ENCODE measurements around the gene SDK1. TPM values are rescaled to one million over a fixed set of nuclear protein-coding genes. Genes with fewer than 3 reads are reported as not detected.

The SDK1 gene
- total and polyA plus RNA-seq, 4 donors, result 10.4 to 11.6 (median 11.0) TPM

GRCh38 chr7:4111166-4111565, 810.1 kb downstream of the SDK1 start:
- no peak overlapping the region for H3K27ac ChIP-seq (ENCODE audit: low read depth, low read length)
- H3K9me3 ChIP-seq (ENCODE audit: control insufficient read depth, insufficient read depth, low read length), result no peaks in the 10 kb centered on the region
- DNase-seq (ENCODE audit: low read depth in 4 of 6, low spot score in 6 of 6), result no peak
- peaks cover 15% of the 10 kb centered on the region for H3K36me3 ChIP-seq (ENCODE audit: control insufficient read depth, insufficient read depth, low read length)
- no peak overlapping the region for H3K4me3 ChIP-seq (ENCODE audit: low read depth, low read length)
- H3K27me3 ChIP-seq (ENCODE audit: control insufficient read depth, insufficient read depth, low read length), result no peaks in the 10 kb centered on the region
- H3K4me1 ChIP-seq (ENCODE audit: control insufficient read depth, insufficient read depth, low read length), result peaks cover 11% of the 10 kb centered on the region
- 86% methylated on average over 1 of the region's 5 CpGs for WGBS (ENCODE audit: insufficient coverage)

GRCh38 chr7:4113271-4113670, 812.2 kb downstream of the SDK1 start:
- WGBS (ENCODE audit: insufficient coverage), result 95% methylated on average over 9 of the region's 14 CpGs
- DNase-seq (ENCODE audit: low read depth in 4 of 6, low spot score in 6 of 6), result no peak

GRCh38 chr7:4113976-4114375, 812.9 kb downstream of the SDK1 start:
- Histone ChIP-seq H3K4me1 (ENCODE audit: control insufficient read depth, insufficient read depth, low read length) (peaks cover 13% of the 10 kb centered on the region), H3K27me3 (ENCODE audit: control insufficient read depth, insufficient read depth, low read length) (no peaks in the 10 kb centered on the region), H3K9me3 (ENCODE audit: control insufficient read depth, insufficient read depth, low read length) (no peaks in the 10 kb centered on the region), H3K4me3 (ENCODE audit: low read depth, low read length) (no peak overlapping the region), H3K27ac (ENCODE audit: low read depth, low read length) (no peak overlapping the region), H3K36me3 (ENCODE audit: control insufficient read depth, insufficient read depth, low read length) (peaks cover 20% of the 10 kb centered on the region)
- DNase-seq (ENCODE audit: low read depth in 4 of 6, low spot score in 6 of 6), result no peak
- 97% methylated on average over 25 of the region's 25 CpGs for WGBS (ENCODE audit: insufficient coverage)

More at GRCh38 chr7:4113271-4113670, 812.2 kb downstream of the SDK1 start:
- Histone ChIP-seq H3K27me3 (ENCODE audit: control insufficient read depth, insufficient read depth, low read length) (no peaks in the 10 kb centered on the region), H3K27ac (ENCODE audit: low read depth, low read length) (no peak overlapping the region), H3K36me3 (ENCODE audit: control insufficient read depth, insufficient read depth, low read length) (peaks cover 20% of the 10 kb centered on the region), H3K4me3 (ENCODE audit: low read depth, low read length) (no peak overlapping the region), H3K4me1 (ENCODE audit: control insufficient read depth, insufficient read depth, low read length) (peaks cover 13% of the 10 kb centered on the region), H3K9me3 (ENCODE audit: control insufficient read depth, insufficient read depth, low read length) (no peaks in the 10 kb centered on the region)

GRCh38 chr7:4115442-4115841, 814.4 kb downstream of the SDK1 start:
- Histone ChIP-seq H3K4me1 (ENCODE audit: control insufficient read depth, insufficient read depth, low read length) (peaks cover 13% of the 10 kb centered on the region), H3K27me3 (ENCODE audit: control insufficient read depth, insufficient read depth, low read length) (no peaks in the 10 kb centered on the region), H3K9me3 (ENCODE audit: control insufficient read depth, insufficient read depth, low read length) (no peaks in the 10 kb centered on the region), H3K4me3 (ENCODE audit: low read depth, low read length) (no peak overlapping the region), H3K27ac (ENCODE audit: low read depth, low read length) (no peak overlapping the region), H3K36me3 (ENCODE audit: control insufficient read depth, insufficient read depth, low read length) (peaks cover 20% of the 10 kb centered on the region)
- peak in 2 of 6 donors; percentile 35 to 44 for DNase-seq (ENCODE audit: low read depth in 4 of 6, low spot score in 6 of 6)
- WGBS (ENCODE audit: insufficient coverage), result 30% methylated on average over 4 of the region's 7 CpGs

GRCh38 chr7:4115941-4116610, 815.0 kb downstream of the SDK1 start:
- Histone ChIP-seq H3K36me3 (ENCODE audit: control insufficient read depth, insufficient read depth, low read length) (peaks cover 20% of the 10 kb centered on the region), H3K27me3 (ENCODE audit: control insufficient read depth, insufficient read depth, low read length) (no peaks in the 10 kb centered on the region), H3K9me3 (ENCODE audit: control insufficient read depth, insufficient read depth, low read length) (no peaks in the 10 kb centered on the region), H3K27ac (ENCODE audit: low read depth, low read length) (no peak overlapping the region), H3K4me1 (ENCODE audit: control insufficient read depth, insufficient read depth, low read length) (peaks cover 13% of the 10 kb centered on the region), H3K4me3 (ENCODE audit: low read depth, low read length) (no peak overlapping the region)
- WGBS (ENCODE audit: insufficient coverage), result 82% methylated on average over 15 of the region's 19 CpGs
- DNase-seq (ENCODE audit: low read depth in 4 of 6, low spot score in 6 of 6), result no peak

GRCh38 chr7:4119848-4120247, 818.8 kb downstream of the SDK1 start:
- H3K27me3 ChIP-seq (ENCODE audit: control insufficient read depth, insufficient read depth, low read length), result no peaks in the 10 kb centered on the region
- no peaks in the 10 kb centered on the region for H3K9me3 ChIP-seq (ENCODE audit: control insufficient read depth, insufficient read depth, low read length)
- H3K4me3 ChIP-seq (ENCODE audit: low read depth, low read length), result no peak overlapping the region
- H3K36me3 ChIP-seq (ENCODE audit: control insufficient read depth, insufficient read depth, low read length), result peaks cover 14% of the 10 kb centered on the region
- no peak for DNase-seq (ENCODE audit: low read depth in 4 of 6, low spot score in 6 of 6)
- H3K27ac ChIP-seq (ENCODE audit: low read depth, low read length), result no peak overlapping the region
- H3K4me1 ChIP-seq (ENCODE audit: control insufficient read depth, insufficient read depth, low read length), result peaks cover 13% of the 10 kb centered on the region
- no CpG with 5 or more reads among the region's 3 CpGs for WGBS (ENCODE audit: insufficient coverage)

- no peaks in the 10 kb centered on the region for H3K4me1 ChIP-seq (ENCODE audit: control insufficient read depth, insufficient read depth, low read length)
- DNase-seq (ENCODE audit: low read depth in 4 of 6, low spot score in 6 of 6), result no peak
- no peaks in the 10 kb centered on the region for H3K27me3 ChIP-seq (ENCODE audit: control insufficient read depth, insufficient read depth, low read length)
- H3K27ac ChIP-seq (ENCODE audit: low read depth, low read length), result no peak overlapping the region
- no CpG with 5 or more reads among the region's 2 CpGs for WGBS (ENCODE audit: insufficient coverage)
- H3K36me3 ChIP-seq (ENCODE audit: control insufficient read depth, insufficient read depth, low read length), result peaks cover 12% of the 10 kb centered on the region
- H3K4me3 ChIP-seq (ENCODE audit: low read depth, low read length), result no peak overlapping the region
- no peaks in the 10 kb centered on the region for H3K9me3 ChIP-seq (ENCODE audit: control insufficient read depth, insufficient read depth, low read length)
Measured at GRCh38 chr7:4123346-4123745, 822.3 kb downstream of the SDK1 start.

GRCh38 chr7:4123823-4124222, 822.8 kb downstream of the SDK1 start:
- H3K27me3 ChIP-seq (ENCODE audit: control insufficient read depth, insufficient read depth, low read length), result no peaks in the 10 kb centered on the region
- DNase-seq (ENCODE audit: low read depth in 4 of 6, low spot score in 6 of 6), result no peak
- H3K36me3 ChIP-seq (ENCODE audit: control insufficient read depth, insufficient read depth, low read length), result peaks cover 14% of the 10 kb centered on the region
- 99% methylated on average over 7 of the region's 8 CpGs for WGBS (ENCODE audit: insufficient coverage)
- H3K4me3 ChIP-seq (ENCODE audit: low read depth, low read length), result no peak overlapping the region
- no peaks in the 10 kb centered on the region for H3K9me3 ChIP-seq (ENCODE audit: control insufficient read depth, insufficient read depth, low read length)
- H3K27ac ChIP-seq (ENCODE audit: low read depth, low read length), result no peak overlapping the region
- H3K4me1 ChIP-seq (ENCODE audit: control insufficient read depth, insufficient read depth, low read length), result no peaks in the 10 kb centered on the region

GRCh38 chr7:4124556-4125477, 823.8 kb downstream of the SDK1 start:
- Histone ChIP-seq H3K27me3 (ENCODE audit: control insufficient read depth, insufficient read depth, low read length) (no peaks in the 10 kb centered on the region), H3K9me3 (ENCODE audit: control insufficient read depth, insufficient read depth, low read length) (no peaks in the 10 kb centered on the region), H3K27ac (ENCODE audit: low read depth, low read length) (no peak overlapping the region), H3K36me3 (ENCODE audit: control insufficient read depth, insufficient read depth, low read length) (peaks cover 17% of the 10 kb centered on the region), H3K4me1 (ENCODE audit: control insufficient read depth, insufficient read depth, low read length) (peaks cover 9% of the 10 kb centered on the region), H3K4me3 (ENCODE audit: low read depth, low read length) (no peak overlapping the region)
- DNase-seq (ENCODE audit: low read depth in 4 of 6, low spot score in 6 of 6), result no peak
- 92% methylated on average over 4 of the region's 5 CpGs for WGBS (ENCODE audit: insufficient coverage)

Measured in spinal cord (tissue), 10 donors.